Cardiac atrium fibroblast (primary cell): ENCODE results near the gene SPATA2L. TPM values are rescaled to one million over a fixed set of nuclear protein-coding genes. Genes with fewer than 3 reads are reported as not detected.

ENCODE experiments used
- total RNA-seq: library from RNA; depleted of rRNA; stranded (reverse); fragments of >200 nt; gene quantifications from 2 replicates; pipeline ENCODE4 v1.2.3, GENCODE V29; 2015

Gene SPATA2L
- 13.1 and 13.9 TPM in 2 replicates for total RNA-seq

GRCh38 chr16:89701425-89702406 is at the start of gene SPATA2L:
TSS of gene SPATA2L (minus strand) at chr16:89701705. CDS start at chr16:89701232, 473 bp downstream.

GRCh38 chr16:89720813-89721545 is 19.5 kb upstream of the SPATA2L start, which contains the start of the genes VPS9D1 and ZNF276:
TSS of gene VPS9D1 (minus strand) at chr16:89720898. CDS start at chr16:89720861, 37 bp downstream.
TSS of gene ZNF276 (plus strand) at chr16:89721537. CDS start at chr16:89721641, 104 bp downstream.

GRCh38 chr16:89686520-89687091 is 14.9 kb downstream of the SPATA2L start, which contains the start of gene CDK10:
TSS of gene CDK10 (plus strand) at chr16:89686689. CDS start at chr16:89686711, 22 bp downstream.

GRCh38 chr16:89657442-89658220 is 43.9 kb downstream of the SPATA2L start, which contains the start of the genes CHMP1A and SPATA33:
TSS of gene CHMP1A (minus strand) at chr16:89657708. CDS start at chr16:89657588, 120 bp downstream.
TSS of gene SPATA33 (plus strand) at chr16:89657836. CDS start at chr16:89657912, 76 bp downstream.

Other genes with a start within 250 kb of the SPATA2L start
- 50.0 and 55.1 TPM in 2 replicates for gene ANKRD11, start 211.1 kb downstream of the SPATA2L start, total RNA-seq
- gene SPG7, start 193.3 kb downstream of the SPATA2L start, total RNA-seq = 51.1 and 81.6 TPM in 2 replicates
- 4,789 and 6,170 TPM in 2 replicates for gene RPL13, start 141.0 kb downstream of the SPATA2L start, total RNA-seq
- gene CPNE7, start 125.9 kb downstream of the SPATA2L start, total RNA-seq = 0.81 and 4.3 TPM in 2 replicates
- gene DPEP1, start 88.1 kb downstream of the SPATA2L start, total RNA-seq = 2.5 TPM in 1 of 2 replicates, not detected in the other
- 84.3 and 129 TPM in 2 replicates for gene CHMP1A, start 44.0 kb downstream of the SPATA2L start, total RNA-seq
- gene SPATA33, start 43.9 kb downstream of the SPATA2L start, total RNA-seq = 0.36 and 2.9 TPM in 2 replicates
- gene CDK10, start 15.0 kb downstream of the SPATA2L start, total RNA-seq = 38.9 and 41.0 TPM in 2 replicates
- 9.7 and 10.8 TPM in 2 replicates for gene VPS9D1, start 19.2 kb upstream of the SPATA2L start, total RNA-seq
- 8.7 and 16.6 TPM in 2 replicates for gene ZNF276, start 19.8 kb upstream of the SPATA2L start, total RNA-seq
- 8.1 and 12.5 TPM in 2 replicates for gene FANCA, start 114.9 kb upstream of the SPATA2L start, total RNA-seq
- 1.8 and 3.8 TPM in 2 replicates for gene SPIRE2, start 126.8 kb upstream of the SPATA2L start, total RNA-seq
- gene TCF25, start 171.9 kb upstream of the SPATA2L start, total RNA-seq = 137 and 166 TPM in 2 replicates
- 5.8 and 7.4 TPM in 2 replicates for gene MC1R, start 217.2 kb upstream of the SPATA2L start, total RNA-seq
- 163 and 175 TPM in 2 replicates for gene TUBB3, start 221.6 kb upstream of the SPATA2L start, total RNA-seq
- gene DEF8, start 247.1 kb upstream of the SPATA2L start, total RNA-seq = 70.3 and 75.6 TPM in 2 replicates